Muscle of arm (tissue), 14 donors: ENCODE data around the gene PCBP3. TPM values are rescaled to one million over a fixed set of nuclear protein-coding genes. Genes with fewer than 3 reads are reported as not detected.
"Not testable (repeated sequence)": the region's sequence is repeated elsewhere in the genome, so short reads cannot be mapped to it uniquely, and the experiment has no call there.

Experiments used
- DNase-seq: peaks from one replicate; pipeline ENCODE4 v3.0.0-alpha.2; 2013
- long read RNA-seq, 11 donors: transcript quantifications; one replicate each; lab custom pipeline, GENCODE V29; 2026
- polyA plus RNA-seq, 12 donors: library from polyadenylated mRNA; unstranded; fragments of 120-200 nt; gene quantifications; one replicate each; pipeline ENCODE4 v1.2.1, GENCODE V29; 2013; ENCODE audit not compliant: insufficient read length in 12 of 12

The PCBP3 gene
- 1 to 10 TPM in 8 of 12 donors, under 1 TPM in 2, not detected in 2; 0.88 to 4.2 (median 1.3) TPM for polyA plus RNA-seq
- long read RNA-seq, donor 1, result 0 reads
- long read RNA-seq, donor 2, result 0 reads
- long read RNA-seq, donor 3, result 0 reads
- long read RNA-seq, donor 4, result 0 reads
- long read RNA-seq, donor 5, result 0 reads
- long read RNA-seq, donor 6, result 0 reads
- long read RNA-seq, donor 7, result 0 reads
- long read RNA-seq, donor 8, result 0 reads
- long read RNA-seq, donor 9, result 0 reads
- long read RNA-seq, donor 10, result 0 reads
- long read RNA-seq, donor 11, result 0 reads

GRCh38 chr21:45643021-45643980 is at the start of gene PCBP3:
Gene PCBP3 (plus strand): TSS chr21:45643725. CDS start chr21:45850086, 206,361 bp downstream.
- DNase-seq, result peak; percentile 64

- no peak for DNase-seq
Measured at GRCh38 chr21:45594721-45595489, 48.6 kb upstream of the PCBP3 start.

DNA sequence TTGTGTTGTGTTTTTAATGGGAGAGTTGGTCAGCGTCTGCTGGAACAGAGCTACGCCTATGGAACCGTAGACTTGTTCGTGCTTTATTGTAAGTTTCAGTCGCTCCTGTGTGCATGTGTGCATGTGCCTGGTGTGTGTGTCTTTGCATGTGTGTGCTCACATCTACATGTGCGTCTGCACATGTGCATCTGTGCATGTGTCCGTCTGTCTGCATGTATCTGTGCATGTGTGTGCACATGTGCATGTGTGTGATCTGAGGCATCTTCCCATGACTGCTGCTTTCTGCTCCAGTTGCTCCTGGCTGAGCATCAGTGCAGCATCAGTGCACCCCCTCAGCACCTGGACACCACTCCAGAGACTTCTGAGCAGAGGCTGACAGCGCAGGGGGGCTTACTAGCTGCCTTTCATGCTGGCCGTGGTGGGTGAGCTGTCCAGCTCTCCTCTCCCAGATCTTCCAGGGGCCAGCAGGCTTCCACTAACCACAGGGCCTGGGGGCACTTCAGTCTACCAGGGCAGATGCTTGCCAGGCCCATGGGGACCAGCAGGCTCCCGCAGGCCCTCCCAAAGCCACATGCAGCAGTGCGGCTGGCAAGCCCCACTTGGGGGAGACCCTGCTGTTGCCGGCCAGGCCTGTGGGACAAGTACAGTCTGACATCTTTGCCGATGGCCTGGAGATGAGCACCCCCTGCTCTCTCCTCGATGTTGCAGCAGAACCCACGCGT is 47.8 kb upstream of the PCBP3 start:
- no peak for DNase-seq

DNA sequence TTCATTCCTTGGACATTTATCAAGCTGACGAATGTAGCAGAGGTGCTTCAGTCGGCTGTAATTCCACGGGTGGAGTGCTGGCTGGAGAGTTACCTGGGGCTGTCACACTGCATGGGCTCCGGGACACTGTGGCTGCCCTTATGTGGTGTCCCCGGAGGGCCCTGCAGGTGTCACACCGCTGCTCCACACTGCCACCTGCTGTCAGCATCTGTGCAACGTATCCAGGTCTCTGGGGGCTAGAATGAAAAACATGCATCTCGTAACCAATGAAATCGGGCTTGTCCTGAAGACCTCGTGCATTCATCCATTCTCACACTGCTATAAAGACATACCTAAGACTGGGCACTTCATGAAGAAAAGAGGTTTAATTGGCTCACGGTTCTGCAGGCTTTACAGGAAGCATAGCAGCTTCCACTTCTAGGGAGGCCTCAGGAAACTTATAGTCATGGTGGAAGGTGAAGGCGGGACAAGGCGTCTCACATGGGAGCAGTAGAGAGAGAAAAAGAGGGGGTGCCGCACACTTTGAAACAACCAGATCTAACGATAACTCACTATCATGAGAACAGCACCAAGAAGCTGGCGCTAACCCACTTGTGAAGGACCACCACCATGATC is 46.7 kb upstream of the PCBP3 start:
- DNase-seq, result no peak

DNA sequence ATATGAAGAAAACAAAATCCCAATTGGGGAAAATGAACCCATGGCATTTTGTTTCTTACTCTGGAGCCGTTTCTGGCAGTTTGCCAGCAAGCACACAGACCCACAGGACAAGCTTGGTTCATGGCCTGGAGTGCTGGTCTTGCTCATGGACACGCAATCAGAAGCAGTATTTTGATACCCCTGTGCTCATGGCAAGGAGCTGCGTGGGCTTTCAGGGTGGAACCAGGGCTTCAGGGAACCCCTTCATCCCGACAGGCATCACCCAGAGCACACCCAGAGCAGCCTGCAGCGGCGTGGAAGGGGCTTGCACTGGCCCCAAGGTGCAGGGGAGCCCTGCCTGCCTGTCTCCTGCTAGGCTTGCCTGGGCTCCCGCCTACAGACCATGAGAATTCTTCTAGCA is 45.4 kb upstream of the PCBP3 start:
- no peak for DNase-seq

- DNase-seq, result no peak
Measured at GRCh38 chr21:45598666-45599065, 44.9 kb upstream of the PCBP3 start.

GRCh38 chr21:45599146-45599581 is 44.4 kb upstream of the PCBP3 start:
- DNase-seq, result no peak

DNA sequence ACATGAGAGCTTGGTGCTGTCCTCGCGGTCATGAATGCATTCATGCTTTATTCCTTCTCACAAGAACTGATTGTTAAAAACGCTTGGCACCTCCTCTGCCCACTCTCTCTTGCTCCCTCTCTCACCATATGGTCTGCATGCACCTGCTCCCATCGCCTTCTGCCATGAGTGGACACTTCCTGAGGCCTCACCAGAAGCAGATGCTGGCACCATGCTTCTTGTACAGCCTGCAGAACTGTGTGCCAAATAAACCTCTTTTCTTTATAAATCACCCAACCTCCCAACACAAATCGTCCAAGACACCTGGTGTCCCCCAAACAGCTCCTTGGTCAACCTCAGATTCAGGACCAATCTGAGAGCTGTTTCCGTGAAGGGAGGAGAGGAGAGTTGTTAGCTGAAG is 43.3 kb upstream of the PCBP3 start:
- no peak for DNase-seq

- DNase-seq, result no peak
Measured at GRCh38 chr21:45601551-45601950, 42.0 kb upstream of the PCBP3 start.

- DNase-seq, result no peak
Measured at GRCh38 chr21:45602106-45602505, 41.4 kb upstream of the PCBP3 start.

- DNase-seq, result no peak
Measured at GRCh38 chr21:45603481-45603880, 40.0 kb upstream of the PCBP3 start.

DNA sequence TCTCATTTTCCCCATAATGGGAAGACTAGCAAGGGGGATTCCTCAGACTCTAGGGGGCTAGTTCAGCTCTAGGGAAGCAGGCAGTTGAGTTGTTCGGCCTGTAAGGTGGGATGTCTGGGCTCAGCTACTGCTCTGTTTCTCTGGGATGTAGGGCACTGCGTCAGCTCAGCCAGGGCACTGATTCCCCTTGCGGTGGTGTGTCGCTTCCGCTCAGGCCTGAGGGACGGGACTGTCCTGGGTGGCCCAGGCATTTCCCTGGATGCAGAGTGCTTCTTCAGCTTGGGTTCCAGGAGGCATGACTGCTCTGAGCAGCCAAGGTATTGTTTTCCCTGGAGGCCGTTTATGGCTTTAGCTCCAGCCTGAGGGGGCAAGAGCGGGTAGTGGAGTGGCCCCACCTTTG is 38.8 kb upstream of the PCBP3 start:
- not testable (repeated sequence) for DNase-seq

- no peak for DNase-seq
Measured at GRCh38 chr21:45607021-45607908, 36.3 kb upstream of the PCBP3 start.

GRCh38 chr21:45607909-45608295 is 35.6 kb upstream of the PCBP3 start:
- DNase-seq, result no peak

DNA sequence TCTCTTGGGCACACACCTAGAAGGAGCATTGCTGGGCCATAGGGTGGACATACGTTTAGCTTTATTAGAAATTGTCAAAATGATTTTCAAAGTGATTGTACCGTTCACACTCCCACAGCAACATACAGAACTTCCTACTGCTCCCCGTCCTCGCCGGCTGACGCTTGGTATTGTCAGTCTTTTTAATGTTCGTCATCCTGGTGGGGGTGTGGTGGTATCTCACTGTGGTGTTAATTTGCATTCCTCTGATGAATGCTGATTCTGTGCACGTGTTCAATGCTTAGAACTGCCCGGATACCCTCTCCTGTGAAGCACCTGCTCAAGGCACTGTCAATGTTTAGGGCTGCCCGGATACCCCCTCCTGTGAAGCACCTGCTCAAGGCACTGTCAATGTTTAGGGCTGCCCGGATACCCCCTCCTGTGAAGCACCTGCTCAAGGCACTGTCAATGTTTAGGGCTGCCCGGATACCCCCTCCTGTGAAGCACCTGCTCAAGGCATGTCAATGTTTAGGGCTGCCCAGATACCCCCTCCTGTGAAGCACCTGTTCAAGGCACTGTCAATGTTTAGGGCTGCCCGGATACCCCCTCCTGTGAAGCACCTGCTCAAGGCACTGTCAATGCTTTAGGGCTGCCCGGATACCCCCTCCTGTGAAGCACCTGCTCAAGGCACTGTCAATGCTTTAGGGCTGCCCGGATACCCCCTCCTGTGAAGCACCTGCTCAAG is 34.6 kb upstream of the PCBP3 start:
- DNase-seq, result not testable (repeated sequence)

DNA sequence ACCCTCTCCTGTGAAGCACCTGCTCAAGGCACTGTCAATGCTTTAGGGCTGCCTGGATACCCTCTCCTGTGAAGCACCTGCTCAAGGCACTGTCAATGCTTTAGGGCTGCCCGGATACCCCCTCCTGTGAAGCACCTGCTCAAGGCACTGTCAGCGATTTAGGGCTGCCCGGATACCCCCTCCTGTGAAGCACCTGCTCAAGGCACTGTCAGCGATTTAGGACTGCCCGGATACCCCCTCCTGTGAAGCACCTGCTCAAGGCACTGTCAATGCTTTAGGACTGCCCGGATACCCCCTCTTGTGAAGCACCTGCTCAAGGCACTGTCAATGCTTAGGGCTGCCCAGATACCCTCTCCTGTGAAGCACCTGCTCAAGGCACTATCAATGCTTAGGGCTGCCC is 33.9 kb upstream of the PCBP3 start:
- not testable (repeated sequence) for DNase-seq

- no peak for DNase-seq
Measured at GRCh38 chr21:45611296-45611695, 32.2 kb upstream of the PCBP3 start.

DNA sequence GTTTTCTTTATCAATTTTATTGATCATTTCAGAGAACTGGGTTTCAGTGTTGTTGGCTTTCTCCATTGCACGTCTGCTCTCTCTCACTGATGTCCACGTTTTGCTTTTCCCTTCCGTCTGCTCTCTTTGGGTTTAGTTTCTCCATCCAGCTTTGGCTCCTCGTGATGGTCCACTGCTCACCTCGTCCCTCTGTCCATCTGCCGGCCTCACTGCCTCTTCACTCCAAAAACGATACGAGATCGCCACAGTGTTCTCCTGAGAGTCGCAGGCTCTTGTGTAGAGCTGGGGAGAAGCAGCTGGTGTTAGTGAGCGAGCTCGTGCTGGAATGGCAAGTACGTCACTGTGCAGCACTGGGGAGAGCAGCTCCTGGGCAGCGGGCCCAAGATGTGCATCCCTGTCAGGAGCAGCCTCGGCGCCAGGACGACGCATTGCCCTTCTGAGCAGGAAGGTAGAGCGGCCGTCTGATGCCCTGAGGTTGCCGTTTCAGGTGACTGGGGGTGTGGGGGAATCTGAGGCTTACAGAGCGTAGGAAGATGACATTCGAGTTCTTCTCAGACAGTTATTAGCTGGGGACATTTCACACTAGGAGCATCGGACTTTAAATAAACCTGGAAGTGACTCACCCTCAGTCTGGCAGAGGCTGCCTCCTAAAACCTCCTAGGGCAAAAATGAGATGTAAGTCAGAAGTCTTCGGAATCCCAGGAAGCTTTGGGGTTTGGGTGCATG is 31.4 kb upstream of the PCBP3 start:
- DNase-seq, result no peak

- not testable (repeated sequence) for DNase-seq
Measured at GRCh38 chr21:45612665-45613019, 30.9 kb upstream of the PCBP3 start.
